Endothelial cell of umbilical vein (primary cell): Measurements from ENCODE around the gene TPK1. TPM values are rescaled to one million over a fixed set of nuclear protein-coding genes. Genes with fewer than 3 reads are reported as not detected.

Experiments
- BruUV-seq: library from RNA; stranded (reverse); fragments of 400-500 nt; replicated peaks from 2 replicates; lab custom pipeline; 2021; lab: Mats Ljungman, UMichigan
- CTCF ChIA-PET: fragments of 300-600, 350-600 bp; sonication (Branson Sonifier 250); formaldehyde crosslinking; loops from one replicate; lab custom pipeline; 2021; ENCODE audit warnings: antibody characterized with exemption, inconsistent platforms; lab: Charles Lee
- POLR2A ChIA-PET: fragments of 300-600, 350-600 bp; sonication (Branson Sonifier 250); formaldehyde crosslinking; loops from one replicate; lab custom pipeline; 2021; ENCODE audit warnings: antibody characterized with exemption, inconsistent platforms; lab: Charles Lee
- DNase-seq: peaks from one replicate; pipeline ENCODE4 v3.0.0-alpha.2; 2011; ENCODE audit warnings: low read depth, low spot score
- FAIRE-seq: peaks from 2 replicates; lab custom pipeline; 2011; peaks lifted over from hg19 to GRCh38; lab: Jason Lieb, UNC
- H2AFZ ChIP-seq: 2 replicates; pipeline ENCODE4 v1.6.0; 2012; ENCODE audit warnings: low read depth, low read length, control low read depth, inconsistent platforms
- H3K27ac ChIP-seq: 2 replicates; pipeline ENCODE4 v1.5.1; 2011; ENCODE audit warnings: low read depth, mild to moderate bottlenecking, control low read depth, low read length, moderate library complexity; ENCODE audit not compliant: insufficient read depth
- H3K27me3 ChIP-seq, 2 experiments: 2 replicates each; pipeline versions ENCODE4 v1.6.0 to v1.6.1; 2011; ENCODE audit warnings: low read length in 2 of 2, mixed read lengths in 1 of 2; ENCODE audit not compliant: control insufficient read depth in 2 of 2, insufficient read depth in 2 of 2
- H3K36me3 ChIP-seq, 2 experiments: 2 replicates in 1 of 2; 3 replicates in 1 of 2; pipeline ENCODE4 v1.5.1; 2011; ENCODE audit warnings: low read length in 2 of 2, mild to moderate bottlenecking in 1 of 2, moderate library complexity in 1 of 2; ENCODE audit not compliant: control insufficient read depth in 2 of 2, insufficient read depth in 2 of 2; ENCODE audit errors: extremely low read depth in 1 of 2
- H3K4me1 ChIP-seq: 3 replicates; pipeline ENCODE4 v1.5.1; 2011; ENCODE audit warnings: mild to moderate bottlenecking, low read length; ENCODE audit not compliant: control insufficient read depth, insufficient read depth; ENCODE audit errors: extremely low read depth
- H3K4me2 ChIP-seq: 2 replicates; pipeline ENCODE4 v1.6.1; 2011; ENCODE audit warnings: low read length, control low read depth, mixed read lengths; ENCODE audit not compliant: insufficient read depth
- H3K4me3 ChIP-seq, 3 experiments: fragments of 200-600 bp in 1 of 3; sonication (generic), shearing (Covaris generic) in 1 of 3; replicated peaks in 1 of 3; 2 replicates each; pipeline ENCODE4 v1.5.1; 2011 to 2016; ENCODE audit warnings: control low read depth in 3 of 3, low read length in 3 of 3, mild to moderate bottlenecking in 2 of 3, inconsistent platforms in 1 of 3, low read depth in 1 of 3, moderate library complexity in 1 of 3; ENCODE audit not compliant: insufficient read depth in 1 of 3
- H3K79me2 ChIP-seq: 2 replicates; pipeline ENCODE4 v1.6.0; 2012; ENCODE audit warnings: low read length, inconsistent platforms; ENCODE audit not compliant: control insufficient read depth, insufficient read depth
- H3K9ac ChIP-seq: replicated peaks from 2 replicates; pipeline ENCODE3; 2011; ENCODE audit warnings: low read length, control low read depth; ENCODE audit not compliant: insufficient read depth; ENCODE audit errors: extremely low read depth
- H3K9me1 ChIP-seq: replicated peaks from 3 replicates; pipeline ENCODE4 v1.6.0; 2011; ENCODE audit warnings: mild to moderate bottlenecking, low read length; ENCODE audit not compliant: control insufficient read depth, insufficient read depth; ENCODE audit errors: extremely low read depth
- H3K9me3 ChIP-seq: replicated peaks from 2 replicates; pipeline ENCODE4 v1.5.1; 2012; ENCODE audit warnings: low read length, inconsistent platforms; ENCODE audit not compliant: control insufficient read depth, insufficient read depth
- H4K20me1 ChIP-seq: replicated peaks from 2 replicates; pipeline ENCODE3; 2011; ENCODE audit warnings: mild to moderate bottlenecking, low read length; ENCODE audit not compliant: control insufficient read depth, insufficient read depth; ENCODE audit errors: extremely low read depth
- EZH2 ChIP-seq: IDR thresholded peaks from 2 replicates; pipeline ENCODE4 v1.6.1; 2012; ENCODE audit warnings: borderline replicate concordance, low read depth, mild to moderate bottlenecking, moderate library complexity, low read length, inconsistent platforms; ENCODE audit not compliant: severe bottlenecking
- FOS ChIP-seq: IDR thresholded peaks from 2 replicates; pipeline ENCODE4 v1.6.1; 2011; ENCODE audit warnings: mild to moderate bottlenecking, low read length, moderate library complexity, borderline replicate concordance; ENCODE audit not compliant: insufficient read depth
- GATA2 ChIP-seq: IDR thresholded peaks from 2 replicates; pipeline ENCODE4 v1.7.0; 2011; ENCODE audit warnings: low read depth, mild to moderate bottlenecking, moderate library complexity, mixed read lengths, low read length; ENCODE audit not compliant: insufficient read length, insufficient read depth
- JUN ChIP-seq: IDR thresholded peaks from 2 replicates; pipeline ENCODE4 v1.6.1; 2011; ENCODE audit warnings: borderline replicate concordance, low read depth; ENCODE audit not compliant: insufficient read length, insufficient read depth
- MYC ChIP-seq: IDR thresholded peaks from one replicate; pipeline ENCODE4 v1.6.1; 2011; ENCODE audit warnings: mild to moderate bottlenecking, low read depth, low read length
- POLR2A ChIP-seq: IDR thresholded peaks from 2 replicates; pipeline ENCODE4 v1.6.1; 2012; ENCODE audit warnings: low read depth, mild to moderate bottlenecking, control low read depth, low read length
- POLR2AphosphoS5 ChIP-seq: IDR thresholded peaks from 2 replicates; pipeline ENCODE4 v1.6.1; 2012; ENCODE audit warnings: low read depth, mild to moderate bottlenecking, control low read depth, low read length, moderate library complexity; ENCODE audit not compliant: insufficient read depth
- dilution Hi-C: fragments of 300-500 bp; cut with MboI; formaldehyde crosslinking; loops from one replicate; pipeline ENCODE4 v1.15.0; 2019; ENCODE audit warnings: low sequenced_read_pairs; ENCODE audit not compliant: extremely low pct_ligation_motif_present
- intact Hi-C: fragments of 100-400 bp; cut with micrococcal nuclease; formaldehyde crosslinking; loops from one replicate; pipeline ENCODE4 v1.10.0; 2022
- polyA plus RNA-seq, 4 experiments: library from polyadenylated mRNA; depleted of rRNA in 3 of 4; stranded (reverse) in 3 of 4; unstranded in 1 of 4; fragments of >200 nt; gene quantifications; 2 replicates each; pipeline versions ENCODE4 v1.2.1 to v1.2.3, GENCODE V29; 2011 to 2012; ENCODE audit warnings: missing spikeins in 1 of 4
- total RNA-seq: library from RNA; stranded (reverse); gene quantifications from 2 replicates; pipeline ENCODE4 v1.2.3, GENCODE V29; 2021
- TF ChIP-seq, protein P1 (sequence below): IDR thresholded peaks from 2 replicates; pipeline ENCODE4 v1.6.1; 2011; ENCODE audit not compliant: insufficient read depth, insufficient read length
- TF ChIP-seq, protein P2 (sequence below), 2 donors: IDR thresholded peaks; 1 replicate in 1 of 2; 2 replicates in 1 of 2; pipeline ENCODE4 v1.5.1; 2011; ENCODE audit warnings: low read length in 2 of 2, mild to moderate bottlenecking in 2 of 2, moderate library complexity in 2 of 2, control low read depth in 1 of 2, inconsistent platforms in 1 of 2, low read depth in 1 of 2; ENCODE audit not compliant: insufficient read depth in 1 of 2; ENCODE audit errors: extremely low read depth in 1 of 2

Gene TPK1
- total and polyA plus RNA-seq, 2 donors (not counting 3 experiments of a cell fraction or from before 2014, with no cell fraction given): 7.5 to 9.3 TPM

DNA sequence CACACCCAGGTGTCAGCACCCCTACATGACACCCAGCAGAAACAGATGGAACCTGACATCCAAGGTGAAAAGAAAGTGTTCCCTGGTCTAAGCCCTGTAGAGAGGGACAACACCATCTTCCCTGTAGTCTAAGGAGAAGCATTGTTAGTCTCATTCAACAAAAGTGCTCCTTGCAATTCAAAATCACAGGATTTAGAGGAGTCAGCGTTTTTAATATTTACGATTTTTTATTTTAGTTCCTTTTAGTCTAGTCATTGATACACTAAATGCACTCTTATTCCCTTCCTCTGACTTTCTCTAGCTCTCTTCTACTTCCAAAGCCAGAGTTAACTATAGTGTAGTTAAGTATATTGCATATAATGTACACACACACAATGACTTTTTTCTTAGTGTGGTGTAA lies 163.0 kb downstream of the TPK1 start:
- CTCF ChIA-PET: no interaction called here
- no peaks in the 10 kb centered on the region for H3K9me1 ChIP-seq
- BruUV-seq: no TSS peak
- dilution Hi-C loops: no loop called here
- H3K27ac ChIP-seq: no peak overlapping the region
- H3K4me2 ChIP-seq: no peak overlapping the region
- H2AFZ ChIP-seq: no peak overlapping the region
- no peak overlapping the region for H3K9ac ChIP-seq
- intact Hi-C loops: no loop called here
- H3K4me3 ChIP-seq: no peak overlapping the region
- DNase-seq (no peak), FAIRE-seq (no peak)
- no peaks in the 10 kb centered on the region for H4K20me1 ChIP-seq
- no peaks in the 10 kb centered on the region for H3K27me3 ChIP-seq
- no peaks in the 10 kb centered on the region for H3K4me1 ChIP-seq
- no peaks in the 10 kb centered on the region for H3K36me3 ChIP-seq
- H3K79me2 ChIP-seq: no peaks in the 10 kb centered on the region
- POLR2A ChIA-PET: no interaction called here
- no peaks in the 10 kb centered on the region for H3K9me3 ChIP-seq
- TF ChIP-seq EZH2: no peak
- no peak for TF ChIP-seq MYC
- TF ChIP-seq, protein P1, sequence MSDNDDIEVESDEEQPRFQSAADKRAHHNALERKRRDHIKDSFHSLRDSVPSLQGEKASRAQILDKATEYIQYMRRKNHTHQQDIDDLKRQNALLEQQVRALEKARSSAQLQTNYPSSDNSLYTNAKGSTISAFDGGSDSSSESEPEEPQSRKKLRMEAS: no peak
- TF ChIP-seq POLR2A: no peak
- TF ChIP-seq GATA2: no peak
- no peak for TF ChIP-seq JUN
- TF ChIP-seq FOS: no peak
- no peak for TF ChIP-seq POLR2AphosphoS5

DNA sequence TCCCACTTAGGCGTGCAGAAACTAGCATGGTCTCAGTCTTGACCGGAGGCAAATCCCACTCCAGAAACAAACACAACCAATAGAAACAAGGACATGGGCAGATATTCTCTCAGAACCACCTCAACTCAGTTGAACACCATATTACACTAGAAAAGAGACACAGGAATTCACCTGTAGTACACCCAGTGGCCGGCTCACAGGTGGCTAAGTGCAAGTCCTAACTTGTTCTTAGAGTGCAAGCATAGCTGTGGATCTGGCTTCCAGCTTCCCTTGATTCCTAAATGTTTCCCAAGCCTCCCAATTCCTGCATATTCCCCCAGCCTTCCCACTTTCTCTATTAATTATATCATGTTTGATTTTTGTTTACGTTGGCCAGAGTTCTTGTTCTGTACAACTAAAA lies 164.4 kb downstream of the TPK1 start:
- H3K4me1 ChIP-seq: no peaks in the 10 kb centered on the region

More for the DNA sequence above, 164.4 kb downstream of the TPK1 start:
- no peaks in the 10 kb centered on the region for H3K9me1 ChIP-seq
- no TSS peak for BruUV-seq
- TF ChIP-seq JUN: no peak
- TF ChIP-seq, protein P2, sequence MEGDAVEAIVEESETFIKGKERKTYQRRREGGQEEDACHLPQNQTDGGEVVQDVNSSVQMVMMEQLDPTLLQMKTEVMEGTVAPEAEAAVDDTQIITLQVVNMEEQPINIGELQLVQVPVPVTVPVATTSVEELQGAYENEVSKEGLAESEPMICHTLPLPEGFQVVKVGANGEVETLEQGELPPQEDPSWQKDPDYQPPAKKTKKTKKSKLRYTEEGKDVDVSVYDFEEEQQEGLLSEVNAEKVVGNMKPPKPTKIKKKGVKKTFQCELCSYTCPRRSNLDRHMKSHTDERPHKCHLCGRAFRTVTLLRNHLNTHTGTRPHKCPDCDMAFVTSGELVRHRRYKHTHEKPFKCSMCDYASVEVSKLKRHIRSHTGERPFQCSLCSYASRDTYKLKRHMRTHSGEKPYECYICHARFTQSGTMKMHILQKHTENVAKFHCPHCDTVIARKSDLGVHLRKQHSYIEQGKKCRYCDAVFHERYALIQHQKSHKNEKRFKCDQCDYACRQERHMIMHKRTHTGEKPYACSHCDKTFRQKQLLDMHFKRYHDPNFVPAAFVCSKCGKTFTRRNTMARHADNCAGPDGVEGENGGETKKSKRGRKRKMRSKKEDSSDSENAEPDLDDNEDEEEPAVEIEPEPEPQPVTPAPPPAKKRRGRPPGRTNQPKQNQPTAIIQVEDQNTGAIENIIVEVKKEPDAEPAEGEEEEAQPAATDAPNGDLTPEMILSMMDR (IDR thresholded peaks at IDR 0.05; ENCODE audit: extremely low read depth in 1 of 2, insufficient read depth in 1 of 2, low read depth in 1 of 2, low read length in 2 of 2): no peak
- TF ChIP-seq, protein P1: no peak
- TF ChIP-seq GATA2: no peak
- no peak for TF ChIP-seq MYC
- TF ChIP-seq EZH2: no peak
- TF ChIP-seq POLR2AphosphoS5: no peak
- TF ChIP-seq FOS: no peak
- no peak for TF ChIP-seq POLR2A
- H3K36me3 ChIP-seq: no peaks in the 10 kb centered on the region
- H3K4me2 ChIP-seq: no peak overlapping the region
- no peak overlapping the region for H3K4me3 ChIP-seq
- DNase-seq (no peak), FAIRE-seq (no peak)
- H3K27me3 ChIP-seq: no peaks in the 10 kb centered on the region
- H3K27ac ChIP-seq: no peak overlapping the region
- H2AFZ ChIP-seq: no peak overlapping the region
- no peaks in the 10 kb centered on the region for H3K9me3 ChIP-seq
- POLR2A ChIA-PET: no interaction called here
- dilution Hi-C loops (no loop called here), intact Hi-C loops (no loop called here)
- CTCF ChIA-PET: no interaction called here
- no peaks in the 10 kb centered on the region for H3K79me2 ChIP-seq
- H3K9ac ChIP-seq: no peak overlapping the region
- no peaks in the 10 kb centered on the region for H4K20me1 ChIP-seq
